Left kidney (tissue), 2 donors: ENCODE data around the gene MAP7D2. TPM values are rescaled to one million over a fixed set of nuclear protein-coding genes. Genes with fewer than 3 reads are reported as not detected.

Experiments used
- DNase-seq: peaks from one replicate; pipeline ENCODE4 v3.0.0-alpha.2; 2013
- polyA plus RNA-seq: library from polyadenylated mRNA; unstranded; fragments of 120-200 nt; gene quantifications from one replicate; pipeline ENCODE4 v1.2.1, GENCODE V29; 2013; ENCODE audit not compliant: insufficient read length

The MAP7D2 gene
- polyA plus RNA-seq, 1 donor: 5.1 TPM

DNA sequence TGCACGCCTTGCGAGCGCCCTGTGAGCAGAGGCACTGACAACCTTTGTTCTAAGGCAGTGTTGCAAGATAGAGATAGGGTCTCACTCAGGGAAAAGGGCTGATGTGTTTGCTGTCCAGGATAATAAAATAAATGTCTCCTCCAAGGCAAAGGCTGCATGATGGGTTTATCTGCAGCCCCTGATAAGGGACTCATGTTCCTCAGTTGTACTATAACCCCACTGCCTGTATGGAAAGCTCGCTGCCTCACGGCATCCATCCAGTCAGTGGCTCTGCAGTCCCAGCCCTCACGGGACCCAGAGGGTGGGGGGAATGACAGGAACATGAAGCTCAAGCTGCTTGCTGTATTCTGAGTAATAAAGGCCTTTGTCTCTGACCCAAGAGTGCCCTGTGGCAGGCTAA, 148.4 kb downstream of the MAP7D2 start:
- no peak for DNase-seq

DNA sequence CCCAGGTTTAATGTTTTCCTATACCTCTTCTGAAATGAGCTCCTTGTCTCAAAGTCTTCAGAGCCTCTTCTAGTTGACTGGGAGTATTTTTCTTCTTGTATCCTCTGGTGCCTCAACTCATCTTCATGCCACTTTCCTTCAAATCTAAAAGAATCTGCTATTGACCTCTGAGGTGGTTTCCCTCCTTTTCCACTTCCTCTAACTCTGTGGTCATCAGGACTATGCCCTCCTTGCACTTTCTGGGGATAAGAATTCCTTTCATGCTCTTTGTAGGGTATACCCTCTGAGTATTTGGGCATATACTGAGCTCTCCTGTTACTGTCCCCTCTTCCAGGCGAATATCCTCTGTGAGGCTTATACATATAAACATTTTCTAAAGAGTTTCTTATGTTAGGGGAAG, 150.7 kb downstream of the MAP7D2 start:
- no peak for DNase-seq

DNA sequence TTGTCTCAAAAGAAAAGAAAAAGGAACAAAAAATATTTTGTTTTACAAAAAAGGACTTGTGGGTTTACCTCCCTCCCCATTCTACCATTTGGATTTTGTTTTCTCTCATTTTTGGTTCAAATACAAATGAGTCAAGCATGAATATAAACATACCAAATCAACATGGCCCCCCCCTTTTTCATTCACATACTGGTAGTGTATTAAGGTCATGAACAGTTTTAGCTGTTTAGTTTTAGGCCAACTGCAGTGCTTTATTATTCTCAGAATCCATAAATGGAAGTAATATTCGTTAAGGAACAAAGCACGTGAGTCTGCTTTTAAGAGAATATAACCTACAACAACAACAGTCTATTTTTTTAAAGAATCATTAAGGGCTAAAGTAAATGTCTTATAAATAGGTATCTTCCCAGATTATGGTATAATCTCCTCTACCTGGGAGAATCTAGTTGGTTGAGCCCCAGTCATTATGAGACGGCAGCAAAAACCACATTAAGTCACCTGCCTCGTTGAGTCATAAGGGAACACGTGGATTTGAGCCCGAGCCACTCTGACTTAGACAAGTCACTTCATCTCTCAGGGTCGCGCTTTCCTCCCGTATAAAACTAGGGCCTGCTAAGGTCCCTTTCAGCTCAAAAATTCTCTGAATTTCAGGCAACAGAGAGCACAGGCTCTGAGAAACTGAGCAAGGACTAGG, 152.5 kb downstream of the MAP7D2 start:
- no peak for DNase-seq

DNA sequence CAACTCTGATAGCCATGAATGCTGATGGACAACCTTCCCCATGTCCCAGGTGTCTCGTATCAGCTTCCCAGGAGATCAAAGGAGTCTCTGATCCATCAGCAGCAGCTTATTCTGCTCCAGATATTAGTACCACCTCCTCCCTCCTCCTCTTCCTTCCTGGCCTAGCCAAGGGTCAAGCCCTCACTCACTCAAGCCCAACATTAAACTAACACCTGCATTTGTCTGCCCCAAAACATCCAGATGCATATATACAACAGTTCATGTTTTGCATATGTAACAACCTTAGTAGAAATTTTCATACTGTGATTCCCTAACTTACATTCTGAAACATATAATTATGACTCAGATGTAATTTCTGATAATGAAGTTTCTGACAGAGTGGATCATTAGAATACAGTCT, 155.8 kb downstream of the MAP7D2 start:
- DNase-seq: no peak

DNA sequence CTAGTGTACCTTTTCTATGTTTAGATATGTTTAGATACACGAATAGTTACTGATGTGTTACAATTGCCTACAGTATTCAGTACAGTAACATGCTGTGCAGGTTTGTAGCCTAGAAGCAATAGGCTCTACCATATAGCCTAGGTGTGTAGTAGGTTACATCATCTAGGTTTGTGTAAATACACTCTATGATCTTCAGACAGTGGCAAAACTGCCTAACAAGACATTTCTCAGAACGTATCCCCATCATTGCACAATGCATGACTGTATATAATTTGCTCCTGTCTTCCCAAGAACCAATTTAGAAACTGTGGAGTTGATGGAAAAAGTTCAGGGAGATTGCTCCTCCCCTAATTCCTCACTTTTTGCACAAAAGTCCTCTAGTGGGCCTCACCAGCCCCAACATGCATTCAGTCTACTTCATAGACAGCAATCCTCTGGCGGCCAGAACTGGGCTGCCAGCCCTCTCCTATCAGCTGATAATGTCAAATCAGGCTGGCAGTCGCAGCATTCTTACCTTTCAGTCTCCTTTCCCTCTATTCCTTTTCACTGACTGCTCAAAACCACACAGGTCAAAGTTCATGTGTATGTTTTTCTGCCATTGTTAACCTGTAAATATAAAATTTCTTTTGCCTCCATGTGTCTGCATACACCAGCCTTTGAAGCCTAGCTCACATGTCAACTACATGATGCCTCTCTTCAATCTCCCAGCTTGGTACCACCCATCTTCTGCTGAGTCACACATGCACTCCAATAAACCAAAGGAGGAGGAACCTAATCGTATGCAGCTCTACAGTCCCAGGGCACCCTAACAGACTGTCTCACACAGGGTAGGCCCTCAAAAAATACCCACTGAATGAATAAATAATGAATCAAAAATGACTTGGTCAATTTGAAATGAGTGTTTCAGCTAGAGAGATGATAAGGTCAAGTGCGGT, 157.9 kb downstream of the MAP7D2 start:
- no peak for DNase-seq

DNA sequence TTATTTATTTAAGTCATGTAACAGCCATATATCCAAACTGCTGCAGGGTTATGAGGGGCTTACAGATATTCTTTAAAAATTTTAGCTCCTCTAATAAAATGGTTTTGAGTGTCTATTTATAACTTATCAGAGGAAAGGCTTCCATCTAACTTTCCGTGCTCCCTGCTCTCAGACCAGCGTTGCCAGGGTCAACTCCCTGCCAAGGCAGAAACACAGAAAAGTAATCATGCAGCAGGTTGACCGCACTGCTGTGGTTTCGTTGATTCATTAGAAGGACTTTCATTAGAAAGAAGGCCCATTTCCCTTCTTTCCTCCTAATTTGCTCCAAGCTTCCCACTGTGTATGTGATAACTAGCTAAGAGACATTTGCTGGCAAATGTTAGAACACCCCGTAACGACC, 159.8 kb downstream of the MAP7D2 start:
- no peak for DNase-seq

Other genes starting within 250 kb of the MAP7D2 start
- 38.1 TPM for gene SH3KBP1, start 229.3 kb downstream of the MAP7D2 start, polyA plus RNA-seq
- gene BCLAF3, start 125.8 kb downstream of the MAP7D2 start, polyA plus RNA-seq: 20.4 TPM
- gene EIF1AX, start 24.9 kb upstream of the MAP7D2 start, polyA plus RNA-seq: 97.2 TPM
- gene RPS6KA3, start 150.0 kb upstream of the MAP7D2 start, polyA plus RNA-seq: 36.1 TPM